Progenitor cell of endocrine pancreas (in vitro differentiated cells): Measurements from ENCODE around the gene GOLGB1. TPM values are rescaled to one million over a fixed set of nuclear protein-coding genes. Genes with fewer than 3 reads are reported as not detected.

Experiments
- DNase-seq: peaks from one replicate; pipeline ENCODE4 v3.0.0; 2021; ENCODE audit warnings: low spot score; ENCODE audit not compliant: unreplicated experiment
- H3K27ac Mint-ChIP-seq: 2 replicates; pipeline ENCODE4 v1.8.0; 2021; ENCODE audit warnings: mild to moderate bottlenecking, moderate library complexity, mixed read lengths
- H3K27me3 Mint-ChIP-seq: 2 replicates; pipeline ENCODE4 v1.8.0; 2021; ENCODE audit warnings: mixed read lengths
- H3K36me3 Mint-ChIP-seq: 2 replicates; pipeline ENCODE4 v1.8.0; 2022; ENCODE audit warnings: mixed read lengths; ENCODE audit not compliant: insufficient read depth
- H3K4me1 Mint-ChIP-seq: 2 replicates; pipeline ENCODE4 v1.8.0; 2021; ENCODE audit warnings: low read depth, mixed read lengths
- H3K4me3 Mint-ChIP-seq: 2 replicates; pipeline ENCODE4 v1.8.0; 2021; ENCODE audit warnings: low read depth, mild to moderate bottlenecking, moderate library complexity, mixed read lengths
- H3K9me3 Mint-ChIP-seq: 2 replicates; pipeline ENCODE4 v1.8.0; 2021; ENCODE audit warnings: low read depth, mixed read lengths
- CTCF ChIP-seq: fragments of 200-600 bp; sonication (generic); IDR thresholded peaks from one replicate; pipeline ENCODE4 v1.5.0; 2021; ENCODE audit warnings: antibody characterized with exemption, mild to moderate bottlenecking; ENCODE audit not compliant: unreplicated experiment
- long read RNA-seq: library from polyadenylated mRNA; unstranded; transcript quantifications from one replicate; pipeline ENCODE4 v2.0.0, GENCODE V29; 2020
- total RNA-seq: library from RNA; stranded (reverse); gene quantifications from 2 replicates; pipeline ENCODE4 v1.2.1, GENCODE V29; 2021

GOLGB1 gene
- 63.0 and 72.8 TPM in 2 replicates for total RNA-seq
- long read RNA-seq, full-length matches to known transcripts: 3 of 286 reads
- long read RNA-seq, partial matches to known transcripts: 189 of 286 reads
- long read RNA-seq, other reads (novel, unspliced or antisense): 94 of 286 reads

- no peak within 1 kb of the TSS for H3K4me3 Mint-ChIP-seq
- TF ChIP-seq CTCF: no peak
- H3K27ac Mint-ChIP-seq: no peak within 1 kb of the TSS
- H3K4me1 Mint-ChIP-seq: peaks cover 6% of the 10 kb centered on the region
- DNase-seq: peak; percentile 73
- peaks cover 24% of the 10 kb centered on the region for H3K27me3 Mint-ChIP-seq
- H3K36me3 Mint-ChIP-seq: peaks cover 1% of the 10 kb centered on the region
- no peaks in the 10 kb centered on the region for H3K9me3 Mint-ChIP-seq
These were observed at the start of gene GOLGB1 for GRCh38 chr3:121749276-121750086. TSS of gene GOLGB1 (minus strand) at chr3:121749741. CDS start at chr3:121730971, 18,770 bp downstream.

- Mint-ChIP-seq H3K9me3 (no peaks in the 10 kb centered on the region), H3K4me1 (no peaks in the 10 kb centered on the region), H3K4me3 (no peak overlapping the region), H3K27ac (no peak overlapping the region), H3K36me3 (peaks cover 10% of the 10 kb centered on the region), H3K27me3 (no peaks in the 10 kb centered on the region)
- TF ChIP-seq CTCF: no peak
- no peak for DNase-seq
These were observed 47.4 kb upstream of the GOLGB1 start for GRCh38 chr3:121796970-121797369.

- Mint-ChIP-seq H3K27me3 (no peaks in the 10 kb centered on the region), H3K27ac (no peak overlapping the region), H3K4me1 (no peaks in the 10 kb centered on the region), H3K36me3 (peaks cover 10% of the 10 kb centered on the region), H3K4me3 (no peak overlapping the region), H3K9me3 (no peaks in the 10 kb centered on the region)
- no peak for TF ChIP-seq CTCF
- DNase-seq: no peak
These were observed 44.9 kb upstream of the GOLGB1 start for GRCh38 chr3:121794264-121794983.

- no peak overlapping the region for H3K27ac Mint-ChIP-seq
- H3K36me3 Mint-ChIP-seq: peaks cover 20% of the 10 kb centered on the region
- no peaks in the 10 kb centered on the region for H3K27me3 Mint-ChIP-seq
These were observed 43.5 kb upstream of the GOLGB1 start for GRCh38 chr3:121793078-121793477.

More at GRCh38 chr3:121793078-121793477, 43.5 kb upstream of the GOLGB1 start:
- no peak overlapping the region for H3K4me3 Mint-ChIP-seq
- no peaks in the 10 kb centered on the region for H3K4me1 Mint-ChIP-seq
- no peaks in the 10 kb centered on the region for H3K9me3 Mint-ChIP-seq
- no peak for DNase-seq
- TF ChIP-seq CTCF: no peak
